ENCODE data around the gene FAM181A.

DNA sequence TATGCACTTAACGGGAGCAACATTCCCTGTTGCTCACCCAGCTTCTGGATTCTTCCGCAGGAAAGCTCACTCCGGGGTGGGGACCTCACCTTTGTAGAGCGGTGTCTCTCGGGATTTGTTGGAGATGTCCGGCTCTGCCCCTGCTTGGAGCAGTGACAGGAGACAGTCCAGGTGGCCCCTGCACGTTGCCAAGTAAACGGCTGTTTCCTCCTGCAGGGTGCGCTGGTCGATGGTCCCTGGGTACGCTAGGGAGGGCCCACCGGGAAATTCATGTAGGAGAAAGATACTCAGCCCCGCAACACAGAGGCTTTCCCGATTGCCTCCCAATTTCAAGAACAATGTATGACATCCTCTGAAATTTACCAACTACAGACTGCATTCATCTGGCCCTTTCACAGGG, 26.1 kb downstream of the FAM181A start:
- no peak for TF ChIP-seq EZH2 (IDR thresholded peaks at IDR 0.05)
- TF ChIP-seq CTCF (IDR thresholded peaks at IDR 0.05), result peak; percentile 38
